ENCODE data around the gene SDHA. TPM values are rescaled to one million over a fixed set of nuclear protein-coding genes. Genes with fewer than 3 reads are reported as not detected.
A peak's percentile ranks its signal among the peaks of the same experiment; 100 is the strongest.
"Not testable (repeated sequence)": the region's sequence is repeated elsewhere in the genome, so short reads cannot be mapped to it uniquely, and the experiment has no call there.

Gene SDHA
- total and polyA plus RNA-seq, 9 of the 15 experiments (the other 6 are each of a cell fraction or from before 2014, with no cell fraction given) = 82.9 to 191 (median 130) TPM

- Histone ChIP-seq H3K9me3 (replicated peaks; ENCODE audit: control insufficient read depth, insufficient read depth, low read depth, low read length) (no peaks in the 10 kb centered on the region), H3K27ac (ENCODE audit: extremely low read depth, low read depth, low read length) (no peak overlapping the region; the same call in 1 of the 3 replicates), H3K36me3 (ENCODE audit: control insufficient read depth, insufficient read depth, low read length) (peaks cover 40% of the 10 kb centered on the region; the same call in 2 of the 3 replicates), H3K9me1 (ENCODE audit: control insufficient read depth, insufficient read depth, low read length) (no peaks in the 10 kb centered on the region), H3K79me2 (ENCODE audit: control insufficient read depth, insufficient read depth, low read length) (peaks cover 66% of the 10 kb centered on the region), H3K27me3 (ENCODE audit: control insufficient read depth in 2 of 2, insufficient read depth in 2 of 2, low read length in 2 of 2) (no peaks in the 10 kb centered on the region), H3K4me3 (peak overlapping the region; percentile 99), H3K9ac (ENCODE audit: insufficient read depth in 1 of 2, low read depth in 2 of 2, low read length in 2 of 2) (peak overlapping the region; percentile 90 to 97; a peak in 3 of 4 replicates), H2AFZ (ENCODE audit: low read depth, low read length) (no peak overlapping the region), H3K4me1 (replicated peaks in 1 of 2; ENCODE audit: control insufficient read depth in 2 of 2, insufficient read depth in 2 of 2, low read length in 2 of 2) (peaks cover 11% of the 10 kb centered on the region in 2 experiments; a peak in 4 of 5 replicates), H4K20me1 (replicated peaks; ENCODE audit: control insufficient read depth, insufficient read depth, low read length) (peaks cover 26% of the 10 kb centered on the region), H3K4me2 (ENCODE audit: insufficient read depth, low read length) (peak overlapping the region; percentile 92)
- no peak for FAIRE-seq
- ChIA-PET POLR2A (interaction anchor here (0.6 to 2.1 kb wide), 4 partner anchors 9 to 115 kb away, joined by 3 to 7 read pairs (median 4); no protein-coding TSS in a partner anchor), CTCF (ENCODE audit: low intra/inter-chr PET ratio) (interaction anchor here (0.9 kb wide), 1 partner anchor 12 kb away, joined by 3 read pairs; no protein-coding TSS in a partner anchor)
- DNase-seq (ENCODE audit: extremely low read depth in 1 of 4, low spot score in 3 of 4) = no peak
- BruUV-seq (replicated peaks) = no TSS peak
- intact Hi-C loops (cut with micrococcal nuclease) (no loop called here), in situ Hi-C loops (cut with MboI) (loop anchor here (5.0 kb wide), 1 partner anchor 1377 kb away; no protein-coding TSS in a partner anchor)
- TF ChIP-seq ZNF239 (CRISPR knock-in tag; IDR thresholded peaks at IDR 0.05) = peak; percentile 75
- no peak for TF ChIP-seq CTCFL (IDR thresholded peaks at IDR 0.05; ENCODE audit: borderline replicate concordance, insufficient read depth, low read depth, low read length, poor library complexity, severe bottlenecking)
- no peak for ATAC-seq
- 23% methylated on average over 4 of the region's 4 CpGs for WGBS (ENCODE audit: insufficient coverage, low coverage, missing lambda C conversion rate)
These were observed 1.9 kb downstream of the SDHA start for GRCh38 chr5:219991-220390.

GRCh38 chr5:222951-223715, 5.0 kb downstream of the SDHA start:
- H3K4me3 ChIP-seq, FAIRE-seq: not testable (repeated sequence)
- 75% methylated on average over 6 of the region's 6 CpGs for WGBS (ENCODE audit: insufficient coverage, low coverage, missing lambda C conversion rate)

More at GRCh38 chr5:222951-223715, 5.0 kb downstream of the SDHA start:
- H3K27me3 ChIP-seq (ENCODE audit: control insufficient read depth in 2 of 2, insufficient read depth in 2 of 2, low read length in 2 of 2); DNase-seq (ENCODE audit: extremely low read depth in 1 of 4, low spot score in 3 of 4); in situ Hi-C loops (cut with MboI); BruUV-seq (replicated peaks); H3K9ac ChIP-seq (ENCODE audit: insufficient read depth in 1 of 2, low read depth in 2 of 2, low read length in 2 of 2); CTCF ChIA-PET (ENCODE audit: low intra/inter-chr PET ratio); H3K27ac ChIP-seq (ENCODE audit: extremely low read depth, low read depth, low read length); H2AFZ ChIP-seq (ENCODE audit: low read depth, low read length); H3K9me3 ChIP-seq (replicated peaks; ENCODE audit: control insufficient read depth, insufficient read depth, low read depth, low read length); H3K9me1 ChIP-seq (ENCODE audit: control insufficient read depth, insufficient read depth, low read length); intact Hi-C loops (cut with micrococcal nuclease); H3K4me2 ChIP-seq (ENCODE audit: insufficient read depth, low read length); ATAC-seq: not testable (repeated sequence)
- H3K79me2 ChIP-seq (ENCODE audit: control insufficient read depth, insufficient read depth, low read length) = peaks cover 59% of the 10 kb centered on the region
- POLR2A ChIA-PET = interaction anchor here (1.4 kb wide), 1 partner anchor 9 kb away, joined by 7 read pairs; no protein-coding TSS in a partner anchor
- H3K4me1 ChIP-seq (replicated peaks in 1 of 2; ENCODE audit: control insufficient read depth in 2 of 2, insufficient read depth in 2 of 2, low read length in 2 of 2) = peaks cover 8 to 11% of the 10 kb centered on the region in 2 experiments; a peak in 4 of 5 replicates
- peaks cover 26% of the 10 kb centered on the region for H4K20me1 ChIP-seq (replicated peaks; ENCODE audit: control insufficient read depth, insufficient read depth, low read length)
- H3K36me3 ChIP-seq (ENCODE audit: control insufficient read depth, insufficient read depth, low read length) = peaks cover 66% of the 10 kb centered on the region; the same call in 2 of the 3 replicates

Data from K562 (cell line).